GM19238 (cell line): Measurements from ENCODE around the gene STPG4.
"Not testable (repeated sequence)": the region's sequence is repeated elsewhere in the genome, so short reads cannot be mapped to it uniquely, and the experiment has no call there.

ENCODE experiments used
- DNase-seq: peaks from one replicate; pipeline ENCODE4 v3.0.0; 2011; ENCODE audit warnings: low spot score; ENCODE audit not compliant: insufficient read length

The STPG4 gene

DNA sequence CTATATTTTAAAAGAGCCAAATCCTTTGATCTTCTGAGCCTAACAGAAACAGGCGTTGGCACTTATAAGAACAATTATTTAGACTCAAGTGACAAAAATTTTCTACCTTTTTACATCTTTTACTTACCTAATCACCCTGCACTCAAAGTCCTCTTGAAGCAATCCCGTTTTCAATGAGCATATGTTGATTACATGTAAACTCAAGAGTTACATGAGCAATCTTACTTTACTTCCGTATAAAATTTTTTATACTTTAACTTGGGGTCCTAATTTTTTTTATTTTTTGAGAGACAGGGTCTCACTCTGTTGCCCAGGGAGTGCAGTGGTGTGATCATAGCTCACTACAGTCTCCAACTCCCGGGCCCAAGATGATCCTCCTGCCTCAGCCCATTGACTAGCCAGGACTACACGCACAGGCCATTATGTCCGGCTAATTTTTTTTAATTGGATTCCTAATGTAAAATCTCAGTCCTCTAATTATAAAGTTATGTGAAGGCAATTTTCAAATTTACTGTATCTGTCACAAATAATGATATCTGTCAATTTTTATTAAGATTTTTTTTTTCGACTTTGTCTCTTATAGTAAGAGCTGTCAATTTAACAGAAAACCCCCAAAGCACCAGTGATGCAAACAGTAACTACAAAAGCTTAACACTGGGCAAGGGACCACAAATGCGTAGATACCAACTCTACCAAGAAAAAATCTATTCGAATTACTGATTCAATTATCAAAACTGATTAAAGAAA, 19.1 kb upstream of the STPG4 start:
- DNase-seq, result no peak

DNA sequence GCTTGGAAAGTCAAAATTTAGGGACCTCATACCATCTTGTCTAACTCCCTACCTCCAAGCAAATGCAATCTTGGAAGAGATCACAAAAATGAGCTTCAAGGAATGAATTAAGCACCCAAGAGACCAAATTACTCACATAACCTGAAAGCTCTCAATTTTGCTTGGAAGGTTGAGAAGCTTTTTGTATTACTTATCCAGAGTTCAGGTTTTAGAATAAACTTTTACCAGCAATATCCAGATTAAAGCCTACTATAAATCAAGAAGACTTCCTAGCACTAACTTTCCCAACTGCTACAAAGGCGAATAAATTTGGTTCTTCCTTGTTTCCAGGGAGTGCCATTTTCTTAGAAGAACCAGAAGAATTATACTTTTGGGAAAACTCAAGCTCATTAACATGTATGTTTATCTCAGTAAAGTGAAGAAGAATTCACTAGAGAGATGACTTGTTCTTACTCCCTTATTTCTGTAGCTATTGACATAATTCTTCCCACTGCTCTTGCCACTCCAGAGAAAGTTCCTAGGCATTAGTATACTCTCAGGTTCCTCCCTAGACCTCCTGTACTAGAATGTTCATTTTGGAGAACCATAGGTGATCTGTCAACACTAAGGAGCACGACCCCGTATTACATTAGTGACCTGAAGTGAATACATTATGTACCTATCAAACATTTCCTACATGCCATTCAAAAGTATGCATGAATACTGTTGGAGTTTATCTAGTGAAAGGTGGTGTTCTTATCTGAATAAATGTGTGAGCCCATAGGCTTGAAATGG, 18.0 kb upstream of the STPG4 start:
- no peak for DNase-seq

DNA sequence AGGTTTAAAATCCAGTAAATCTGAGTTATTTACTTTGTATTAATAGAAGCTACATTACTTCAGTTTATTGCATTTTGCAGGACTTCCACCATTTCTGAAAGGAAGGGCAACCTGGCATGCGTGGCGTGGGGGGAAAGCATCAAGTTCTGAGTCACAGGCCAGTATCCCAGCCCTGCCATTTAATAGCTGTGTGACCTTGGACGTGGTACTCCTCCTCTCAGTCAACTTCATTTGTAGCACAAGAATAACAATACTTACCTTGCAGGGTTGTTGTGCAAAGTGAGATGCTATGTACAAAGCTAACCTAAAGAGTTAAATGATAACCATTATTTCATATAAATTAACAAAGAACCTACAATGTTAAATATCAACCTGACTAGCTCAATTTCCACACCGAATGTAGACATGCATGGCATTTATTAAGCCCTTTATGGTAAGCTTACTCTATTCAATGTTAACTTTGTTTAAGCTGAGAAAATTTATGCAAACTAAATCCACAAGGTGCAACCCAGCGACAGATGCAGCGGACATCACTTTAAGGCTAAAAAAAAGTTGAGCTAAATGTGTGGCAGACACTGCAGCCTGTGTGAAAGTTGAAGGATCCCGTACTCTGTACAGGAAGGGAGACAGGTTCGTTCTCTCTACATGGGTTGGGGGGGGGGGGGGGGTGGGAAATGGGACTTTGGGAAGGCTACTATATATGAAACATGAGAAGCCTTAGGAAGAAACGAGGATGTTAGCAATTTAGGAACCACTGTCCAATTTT, 17.2 kb upstream of the STPG4 start:
- DNase-seq, result no peak

DNA sequence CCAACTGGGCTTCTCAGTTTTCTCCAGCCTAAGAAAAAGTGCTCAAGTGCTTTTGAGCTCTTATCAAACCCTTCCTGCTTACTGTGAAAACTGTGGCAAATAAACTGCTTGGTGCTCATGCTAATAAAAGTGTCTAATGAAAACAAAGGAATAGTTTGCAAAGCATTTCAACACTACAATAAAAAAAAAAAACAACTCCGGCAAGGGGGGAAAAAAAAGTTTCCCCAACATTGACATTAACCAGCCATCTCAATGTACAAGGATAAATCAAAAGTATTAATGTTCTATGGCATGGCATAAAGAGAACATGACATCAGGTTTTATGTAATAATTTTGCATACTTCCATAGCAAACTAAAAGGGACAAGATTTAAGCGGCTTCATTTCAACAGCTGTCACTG, 14.7 kb upstream of the STPG4 start:
- DNase-seq, result no peak

DNA sequence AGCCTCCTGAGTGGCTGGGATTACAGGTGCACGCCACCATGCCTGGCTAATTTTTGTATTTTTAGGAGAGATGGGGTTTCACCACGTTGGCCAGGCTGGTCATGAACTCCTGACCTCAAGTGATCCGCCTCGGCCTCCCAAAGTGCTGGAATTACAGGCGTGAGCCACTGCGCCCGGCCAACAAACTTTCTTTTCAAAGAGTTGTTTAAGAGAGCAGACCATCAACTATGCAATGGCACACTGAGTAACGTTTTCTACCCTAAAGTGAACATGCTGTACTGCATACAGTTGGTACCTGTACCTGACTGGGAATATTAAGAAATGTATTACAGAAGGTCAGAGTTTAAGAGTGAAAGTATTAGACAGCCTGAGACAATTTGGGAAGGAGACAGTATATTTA, 13.8 kb upstream of the STPG4 start:
- DNase-seq, result not testable (repeated sequence)

- no peak for DNase-seq
Measured at GRCh38 chr2:47167149-47167548, 12.0 kb upstream of the STPG4 start.

DNA sequence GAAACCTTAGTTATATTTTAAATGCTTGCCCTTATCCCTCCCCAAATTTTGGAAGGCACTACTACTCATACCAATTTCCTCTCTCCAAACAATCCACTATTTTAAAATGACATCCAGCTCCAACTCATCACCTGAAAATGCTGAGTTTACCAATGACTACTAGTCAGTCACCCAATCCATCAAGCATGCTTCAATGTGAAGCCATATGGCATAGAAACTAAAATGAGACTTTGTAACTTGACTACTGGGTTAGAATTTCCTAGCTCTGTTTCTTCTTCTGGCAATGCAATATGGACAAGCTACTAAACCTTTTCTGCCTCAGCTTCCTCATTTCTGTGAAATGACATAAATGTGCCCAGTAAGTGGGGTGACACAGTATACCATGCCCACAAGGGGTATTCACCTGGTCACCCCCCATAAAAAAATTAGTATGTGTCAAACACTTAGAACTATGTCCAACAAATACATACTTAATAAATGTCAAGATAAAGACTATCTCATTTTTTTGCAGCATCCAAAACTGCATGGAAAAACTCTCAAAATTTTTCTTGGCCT, 10.0 kb upstream of the STPG4 start:
- no peak for DNase-seq

DNA sequence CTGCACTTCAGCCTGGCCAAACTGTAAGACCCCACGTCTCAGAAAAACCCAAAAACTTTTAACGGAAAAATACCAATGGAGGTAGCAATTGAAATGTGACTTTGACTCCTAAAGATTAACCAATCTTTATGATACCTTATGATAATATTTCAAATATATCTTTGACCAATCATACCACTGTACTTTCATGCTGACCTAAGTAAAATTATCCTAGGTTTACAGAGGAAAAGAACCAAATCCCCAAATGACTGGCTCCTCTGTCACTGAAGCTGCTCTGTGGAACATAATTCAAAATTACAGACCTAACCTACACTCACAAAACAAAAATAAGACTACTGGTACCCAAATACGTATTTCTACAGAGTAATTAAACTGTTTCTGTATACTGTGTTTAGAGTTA, 7.7 kb upstream of the STPG4 start:
- no peak for DNase-seq

- DNase-seq, result no peak
Measured at GRCh38 chr2:47161475-47161874, 6.4 kb upstream of the STPG4 start.

DNA sequence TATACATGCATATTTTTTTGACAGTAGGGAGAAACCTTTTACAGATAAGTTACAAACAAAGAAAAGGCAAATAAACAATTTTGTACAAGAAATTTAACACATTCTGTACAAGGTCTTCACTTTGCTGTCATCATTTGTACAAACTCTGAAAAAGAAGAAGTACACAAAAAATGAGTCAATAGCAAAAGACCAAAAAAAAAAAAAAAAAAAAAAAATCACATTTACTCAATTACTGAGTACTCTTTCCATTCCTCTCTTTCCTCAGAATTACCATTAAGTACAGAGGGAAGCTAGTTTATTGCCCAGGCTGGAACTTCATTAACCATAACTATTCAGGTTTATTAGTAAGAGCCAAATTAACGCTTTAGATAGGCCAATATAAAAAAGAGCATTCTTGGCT, 5.6 kb upstream of the STPG4 start:
- DNase-seq, result no peak

GRCh38 chr2:47160211-47160610, 5.1 kb upstream of the STPG4 start:
- no peak for DNase-seq

GRCh38 chr2:47159627-47160026, 4.5 kb upstream of the STPG4 start:
- no peak for DNase-seq

DNA sequence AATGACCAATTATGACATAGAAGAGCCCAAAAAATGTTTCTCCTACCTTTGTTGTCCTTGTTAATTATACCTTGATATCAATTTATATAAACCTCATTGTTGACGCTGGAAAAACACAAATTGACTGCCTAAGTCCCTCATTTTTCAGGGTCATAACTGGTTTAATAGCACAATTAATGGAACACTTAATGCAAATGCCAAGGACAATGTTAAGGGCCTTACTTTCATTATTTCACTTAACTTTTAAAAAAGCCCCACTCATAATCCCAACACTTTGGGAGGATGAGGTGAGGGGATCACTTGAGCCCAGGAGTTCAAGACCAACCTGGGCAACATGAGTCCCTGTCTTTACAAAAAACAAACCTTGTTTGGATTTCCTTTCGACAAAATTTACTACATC, 3.5 kb upstream of the STPG4 start:
- no peak for DNase-seq

DNA sequence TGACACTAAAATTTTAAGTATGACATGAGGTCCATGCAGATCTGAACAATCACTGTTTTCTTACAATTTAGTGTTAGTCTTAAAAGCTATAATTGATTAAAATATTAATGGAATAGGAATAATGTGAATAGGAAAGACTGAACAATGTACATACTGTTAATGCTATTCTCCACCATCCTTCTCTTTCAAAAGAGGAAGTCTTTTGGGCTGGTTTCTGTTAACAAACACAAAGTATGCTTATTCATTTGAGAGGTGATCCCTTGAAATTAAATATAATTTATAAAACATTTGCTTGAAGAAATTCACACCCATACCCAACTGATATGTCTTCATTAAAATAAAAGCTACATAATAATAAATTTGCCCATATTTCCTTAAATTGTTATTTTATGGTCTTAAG, 2.3 kb downstream of the STPG4 start:
- DNase-seq, result no peak

DNA sequence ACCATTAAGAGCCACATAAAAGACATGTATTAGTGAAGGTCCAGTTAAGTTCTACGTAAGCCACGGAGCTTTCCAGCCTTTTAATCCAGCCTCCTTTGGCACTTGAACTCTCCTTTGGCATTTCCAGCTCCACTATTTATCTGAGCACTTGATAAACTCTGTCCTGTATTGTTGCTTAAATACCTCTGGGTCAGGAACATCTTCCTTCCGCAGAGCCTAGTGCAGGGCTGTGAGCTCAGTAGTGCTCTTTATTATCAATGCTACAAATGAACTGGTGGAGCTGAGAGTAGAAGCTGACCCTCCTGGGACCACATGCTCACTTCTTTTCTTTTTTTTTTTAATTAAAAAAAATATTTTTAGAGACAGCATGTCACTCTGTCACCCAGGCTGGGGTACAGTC, 4.9 kb downstream of the STPG4 start:
- DNase-seq, result no peak

- DNase-seq, result no peak
Measured at GRCh38 chr2:47147021-47147420, 8.1 kb downstream of the STPG4 start.

DNA sequence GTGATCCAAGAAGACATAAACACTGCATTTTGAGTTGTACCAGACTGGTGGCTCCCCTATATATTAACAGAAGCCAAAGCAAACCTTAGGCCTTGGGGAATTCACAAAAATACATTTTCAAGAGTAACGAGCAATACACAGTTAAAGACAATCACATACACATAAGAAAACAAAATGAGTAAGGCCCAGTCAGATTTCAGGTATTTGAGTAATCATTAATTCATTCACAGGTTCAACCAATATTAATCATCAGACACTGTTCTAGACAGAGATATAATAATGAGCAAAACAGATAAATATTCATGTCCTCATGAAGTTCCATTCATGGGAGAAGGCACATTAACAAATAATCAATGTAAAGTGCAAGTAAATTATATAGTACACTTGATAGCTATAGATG, 9.6 kb downstream of the STPG4 start:
- DNase-seq, result no peak

GRCh38 chr2:47141520-47141919, 13.6 kb downstream of the STPG4 start:
- no peak for DNase-seq

GRCh38 chr2:47134386-47135090, 20.6 kb downstream of the STPG4 start:
- no peak for DNase-seq

GRCh38 chr2:47133046-47133445, 22.1 kb downstream of the STPG4 start:
- no peak for DNase-seq

- no peak for DNase-seq
Measured at GRCh38 chr2:47129191-47129706, 25.9 kb downstream of the STPG4 start.
